ENCODE measurements around the gene BNC2. TPM values are rescaled to one million over a fixed set of nuclear protein-coding genes. Genes with fewer than 3 reads are reported as not detected.

Gene BNC2
- polyA plus RNA-seq, 1 donor from 2014 or later: not detected

GRCh38 chr9:16730162-16730561 is 140.3 kb downstream of the BNC2 start:
- Mint-ChIP-seq H3K36me3 (no peaks in the 10 kb centered on the region), H3K27ac (no peak overlapping the region), H3K4me1 (no peaks in the 10 kb centered on the region), H3K9me3 (no peaks in the 10 kb centered on the region), H3K4me3 (no peak overlapping the region), H3K27me3 (peaks cover 11% of the 10 kb centered on the region)

GRCh38 chr9:16729651-16730050 is 140.8 kb downstream of the BNC2 start:
- H3K27ac Mint-ChIP-seq: no peak overlapping the region
- H3K4me1 Mint-ChIP-seq: no peaks in the 10 kb centered on the region
- H3K4me3 Mint-ChIP-seq: no peak overlapping the region
- H3K27me3 Mint-ChIP-seq: peaks cover 11% of the 10 kb centered on the region
- no peaks in the 10 kb centered on the region for H3K36me3 Mint-ChIP-seq
- H3K9me3 Mint-ChIP-seq: no peaks in the 10 kb centered on the region

GRCh38 chr9:16728137-16728508 is 142.3 kb downstream of the BNC2 start:
- Mint-ChIP-seq H3K4me1 (no peaks in the 10 kb centered on the region), H3K9me3 (no peaks in the 10 kb centered on the region), H3K36me3 (no peaks in the 10 kb centered on the region), H3K4me3 (no peak overlapping the region), H3K27ac (no peak overlapping the region), H3K27me3 (peaks cover 11% of the 10 kb centered on the region)

GRCh38 chr9:16727452-16728136 is 142.9 kb downstream of the BNC2 start:
- Mint-ChIP-seq H3K27me3 (peaks cover 11% of the 10 kb centered on the region), H3K4me1 (no peaks in the 10 kb centered on the region), H3K9me3 (no peaks in the 10 kb centered on the region), H3K27ac (no peak overlapping the region), H3K4me3 (no peak overlapping the region), H3K36me3 (no peaks in the 10 kb centered on the region)

- H3K9me3 Mint-ChIP-seq: no peaks in the 10 kb centered on the region
Measured at GRCh38 chr9:16726718-16727451, 143.6 kb downstream of the BNC2 start.

GRCh38 chr9:16726029-16726428 is 144.4 kb downstream of the BNC2 start:
- no peaks in the 10 kb centered on the region for H3K4me1 Mint-ChIP-seq
- H3K4me3 Mint-ChIP-seq: no peak overlapping the region
- no peaks in the 10 kb centered on the region for H3K9me3 Mint-ChIP-seq
- no peaks in the 10 kb centered on the region for H3K36me3 Mint-ChIP-seq
- H3K27ac Mint-ChIP-seq: no peak overlapping the region
- peaks cover 11% of the 10 kb centered on the region for H3K27me3 Mint-ChIP-seq

More at GRCh38 chr9:16726718-16727451, 143.6 kb downstream of the BNC2 start:
- no peaks in the 10 kb centered on the region for H3K4me1 Mint-ChIP-seq
- no peaks in the 10 kb centered on the region for H3K36me3 Mint-ChIP-seq
- no peak overlapping the region for H3K27ac Mint-ChIP-seq
- H3K27me3 Mint-ChIP-seq: peaks cover 11% of the 10 kb centered on the region
- H3K4me3 Mint-ChIP-seq: no peak overlapping the region

GRCh38 chr9:16725066-16725465 is 145.4 kb downstream of the BNC2 start:
- H3K27me3 Mint-ChIP-seq: peaks cover 11% of the 10 kb centered on the region
- H3K9me3 Mint-ChIP-seq: no peaks in the 10 kb centered on the region
- H3K36me3 Mint-ChIP-seq: no peaks in the 10 kb centered on the region
- no peaks in the 10 kb centered on the region for H3K4me1 Mint-ChIP-seq
- no peak overlapping the region for H3K4me3 Mint-ChIP-seq
- no peak overlapping the region for H3K27ac Mint-ChIP-seq

- Mint-ChIP-seq H3K36me3 (no peaks in the 10 kb centered on the region), H3K9me3 (no peaks in the 10 kb centered on the region), H3K27ac (no peak overlapping the region), H3K27me3 (peaks cover 8% of the 10 kb centered on the region), H3K4me1 (no peaks in the 10 kb centered on the region), H3K4me3 (no peak overlapping the region)
Measured at GRCh38 chr9:16721972-16722371, 148.5 kb downstream of the BNC2 start.

- no peaks in the 10 kb centered on the region for H3K36me3 Mint-ChIP-seq
- H3K4me3 Mint-ChIP-seq: no peak overlapping the region
- H3K9me3 Mint-ChIP-seq: no peaks in the 10 kb centered on the region
Measured at GRCh38 chr9:16720386-16720785, 150.1 kb downstream of the BNC2 start.

GRCh38 chr9:16719921-16720320 is 150.5 kb downstream of the BNC2 start:
- Mint-ChIP-seq H3K27ac (no peak overlapping the region), H3K36me3 (no peaks in the 10 kb centered on the region), H3K4me1 (no peaks in the 10 kb centered on the region), H3K9me3 (no peaks in the 10 kb centered on the region), H3K4me3 (no peak overlapping the region), H3K27me3 (no peaks in the 10 kb centered on the region)

More at GRCh38 chr9:16720386-16720785, 150.1 kb downstream of the BNC2 start:
- Mint-ChIP-seq H3K4me1 (no peaks in the 10 kb centered on the region), H3K27ac (no peak overlapping the region), H3K27me3 (no peaks in the 10 kb centered on the region)

- no peak overlapping the region for H3K27ac Mint-ChIP-seq
- no peaks in the 10 kb centered on the region for H3K9me3 Mint-ChIP-seq
Measured at GRCh38 chr9:16718952-16719351, 151.5 kb downstream of the BNC2 start.

GRCh38 chr9:16718296-16718695 is 152.2 kb downstream of the BNC2 start:
- no peaks in the 10 kb centered on the region for H3K27me3 Mint-ChIP-seq
- H3K4me3 Mint-ChIP-seq: no peak overlapping the region
- no peaks in the 10 kb centered on the region for H3K4me1 Mint-ChIP-seq
- H3K9me3 Mint-ChIP-seq: no peaks in the 10 kb centered on the region
- H3K36me3 Mint-ChIP-seq: no peaks in the 10 kb centered on the region
- no peak overlapping the region for H3K27ac Mint-ChIP-seq

More at GRCh38 chr9:16718952-16719351, 151.5 kb downstream of the BNC2 start:
- no peaks in the 10 kb centered on the region for H3K36me3 Mint-ChIP-seq
- no peaks in the 10 kb centered on the region for H3K4me1 Mint-ChIP-seq
- H3K27me3 Mint-ChIP-seq: no peaks in the 10 kb centered on the region
- H3K4me3 Mint-ChIP-seq: no peak overlapping the region

GRCh38 chr9:16716601-16717000 is 153.9 kb downstream of the BNC2 start:
- no peaks in the 10 kb centered on the region for H3K9me3 Mint-ChIP-seq
- no peaks in the 10 kb centered on the region for H3K36me3 Mint-ChIP-seq
- no peak overlapping the region for H3K4me3 Mint-ChIP-seq
- H3K27ac Mint-ChIP-seq: no peak overlapping the region
- H3K4me1 Mint-ChIP-seq: no peaks in the 10 kb centered on the region
- no peaks in the 10 kb centered on the region for H3K27me3 Mint-ChIP-seq

GRCh38 chr9:16715404-16715803 is 155.1 kb downstream of the BNC2 start:
- Mint-ChIP-seq H3K27ac (peak overlapping the region in 1 of 3 donors; percentile 43), H3K27me3 (no peaks in the 10 kb centered on the region), H3K4me1 (no peaks in the 10 kb centered on the region), H3K36me3 (no peaks in the 10 kb centered on the region), H3K4me3 (no peak overlapping the region), H3K9me3 (peaks cover 0 to 1% (median 0%) of the 10 kb centered on the region in 3 donors)

- no peaks in the 10 kb centered on the region for H3K27me3 Mint-ChIP-seq
- no peaks in the 10 kb centered on the region for H3K4me1 Mint-ChIP-seq
- H3K27ac Mint-ChIP-seq: no peak overlapping the region
- H3K9me3 Mint-ChIP-seq: peaks cover 1 to 5% (median 2%) of the 10 kb centered on the region in 3 donors
- no peaks in the 10 kb centered on the region for H3K36me3 Mint-ChIP-seq
- no peak overlapping the region for H3K4me3 Mint-ChIP-seq
Measured at GRCh38 chr9:16712787-16713186, 157.7 kb downstream of the BNC2 start.

- no peaks in the 10 kb centered on the region for H3K36me3 Mint-ChIP-seq
- H3K4me3 Mint-ChIP-seq: no peak overlapping the region
- H3K27me3 Mint-ChIP-seq: no peaks in the 10 kb centered on the region
- H3K4me1 Mint-ChIP-seq: no peaks in the 10 kb centered on the region
- peaks cover 2 to 6% (median 5%) of the 10 kb centered on the region in 3 donors for H3K9me3 Mint-ChIP-seq
- no peak overlapping the region for H3K27ac Mint-ChIP-seq
Measured at GRCh38 chr9:16710888-16711287, 159.6 kb downstream of the BNC2 start.

Data from IgD-negative memory B cell (primary cell).